Measurements from ENCODE around the gene COL28A1.

DNA sequence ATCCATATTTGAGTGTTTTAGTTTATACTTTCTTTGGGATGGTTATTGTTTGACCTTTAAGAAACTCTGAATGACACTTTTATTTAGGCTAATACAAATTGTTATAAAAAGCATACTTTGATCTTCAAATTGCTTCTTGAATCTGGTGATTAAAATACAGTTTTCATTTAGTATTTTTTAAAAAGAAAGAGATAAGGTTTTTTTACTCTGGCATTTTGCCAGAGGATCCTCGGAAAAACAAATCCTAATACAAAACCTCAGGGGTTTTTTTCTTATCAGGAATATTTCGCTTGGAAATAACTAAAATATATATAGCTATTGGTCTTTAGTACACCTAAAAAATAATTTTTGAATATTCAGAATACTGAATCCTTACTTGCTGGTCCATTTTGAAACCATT is 48.1 kb upstream of the COL28A1 start:
- TF ChIP-seq, protein P1, sequence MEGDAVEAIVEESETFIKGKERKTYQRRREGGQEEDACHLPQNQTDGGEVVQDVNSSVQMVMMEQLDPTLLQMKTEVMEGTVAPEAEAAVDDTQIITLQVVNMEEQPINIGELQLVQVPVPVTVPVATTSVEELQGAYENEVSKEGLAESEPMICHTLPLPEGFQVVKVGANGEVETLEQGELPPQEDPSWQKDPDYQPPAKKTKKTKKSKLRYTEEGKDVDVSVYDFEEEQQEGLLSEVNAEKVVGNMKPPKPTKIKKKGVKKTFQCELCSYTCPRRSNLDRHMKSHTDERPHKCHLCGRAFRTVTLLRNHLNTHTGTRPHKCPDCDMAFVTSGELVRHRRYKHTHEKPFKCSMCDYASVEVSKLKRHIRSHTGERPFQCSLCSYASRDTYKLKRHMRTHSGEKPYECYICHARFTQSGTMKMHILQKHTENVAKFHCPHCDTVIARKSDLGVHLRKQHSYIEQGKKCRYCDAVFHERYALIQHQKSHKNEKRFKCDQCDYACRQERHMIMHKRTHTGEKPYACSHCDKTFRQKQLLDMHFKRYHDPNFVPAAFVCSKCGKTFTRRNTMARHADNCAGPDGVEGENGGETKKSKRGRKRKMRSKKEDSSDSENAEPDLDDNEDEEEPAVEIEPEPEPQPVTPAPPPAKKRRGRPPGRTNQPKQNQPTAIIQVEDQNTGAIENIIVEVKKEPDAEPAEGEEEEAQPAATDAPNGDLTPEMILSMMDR (conservative IDR thresholded peaks at IDR 0.05; ENCODE audit: low read length), result no peak
- TF ChIP-seq EZH2phosphoT487 (IDR thresholded peaks at IDR 0.05; ENCODE audit: borderline replicate concordance), result no peak
